HEK293 (cell line): ENCODE data around the gene PRLR.

Experiments used
- CTCF ChIA-PET: fragments of 350-600 bp; formaldehyde crosslinking; extraction: SDS; loops from one replicate; lab custom pipeline; 2021; ENCODE audit warnings: antibody characterized with exemption; lab: Yijun Ruan, JAX
- POLR2A ChIA-PET: fragments of 300-600 bp; formaldehyde crosslinking; extraction: SDS; loops from one replicate; lab custom pipeline; 2020; ENCODE audit warnings: antibody characterized with exemption, inconsistent platforms; lab: Yijun Ruan, JAX
- H3K27ac ChIP-seq: fragments of 200-500 bp; sonication (Bioruptor generic); 2 replicates; pipeline ENCODE4 v1.5.1; 2014; ENCODE audit warnings: low read depth, low read length, control low read depth, inconsistent platforms; ENCODE audit errors: extremely low read depth
- H3K36me3 ChIP-seq, 2 experiments: fragments of 200-500 bp in 1 of 2; sonication (Bioruptor generic) in 1 of 2; 1 replicate in 1 of 2; 2 replicates in 1 of 2; pipeline ENCODE4 v1.5.1; 2014 to 2017; ENCODE audit warnings: inconsistent platforms in 2 of 2, low read length in 2 of 2; ENCODE audit not compliant: control insufficient read depth in 2 of 2, insufficient read depth in 1 of 2
- H3K4me1 ChIP-seq: fragments of 200-500 bp; sonication (Bioruptor generic); 2 replicates; pipeline ENCODE4 v1.5.1; 2014; ENCODE audit warnings: mild to moderate bottlenecking, low read length, inconsistent platforms; ENCODE audit not compliant: control insufficient read depth, insufficient read depth
- H3K4me3 ChIP-seq: 2 replicates; pipeline ENCODE4 v1.5.1; 2011; ENCODE audit warnings: low read depth, mild to moderate bottlenecking, control low read depth, low read length, moderate library complexity
- H3K9me3 ChIP-seq: fragments of 200-500 bp; sonication (Bioruptor generic); 2 replicates; pipeline ENCODE4 v1.5.1; 2014; ENCODE audit warnings: low read depth, low read length, inconsistent platforms; ENCODE audit not compliant: control insufficient read depth, insufficient read depth
- AEBP2 ChIP-seq: fragments of 450-650 bp; formaldehyde crosslinking; IDR thresholded peaks from 2 replicates; pipeline ENCODE4 v1.5.1; 2016; ENCODE audit warnings: missing biosample characterization, missing genetic modification characterization, borderline replicate concordance
- CTCF ChIP-seq: fragments of 450-650 bp; formaldehyde crosslinking; IDR thresholded peaks from 2 replicates; pipeline ENCODE4 v1.5.1; 2016; ENCODE audit warnings: missing biosample characterization, missing genetic modification characterization
- KLF10 ChIP-seq: fragments of 450-650 bp; IDR thresholded peaks from 2 replicates; pipeline ENCODE4 v1.5.1; 2018; ENCODE audit warnings: missing biosample characterization, mild to moderate bottlenecking, missing genetic modification characterization
- KLF8 ChIP-seq: fragments of 450-650 bp; formaldehyde crosslinking; IDR thresholded peaks from 2 replicates; pipeline ENCODE4 v1.5.1; 2016; ENCODE audit warnings: missing biosample characterization, missing genetic modification characterization
- SCRT2 ChIP-seq: fragments of 450-650 bp; formaldehyde crosslinking; IDR thresholded peaks from 2 replicates; pipeline ENCODE4 v1.5.1; 2016; ENCODE audit warnings: missing biosample characterization, missing genetic modification characterization
- SETDB1 ChIP-seq: IDR thresholded peaks from one replicate; pipeline ENCODE4 v1.6.1; 2017; ENCODE audit warnings: mild to moderate bottlenecking, low read length, moderate library complexity, mixed read lengths; ENCODE audit not compliant: insufficient read length
- TRIM28 ChIP-seq: IDR thresholded peaks from 2 replicates; pipeline ENCODE4 v1.6.1; 2011; ENCODE audit warnings: low read length, control low read depth, borderline replicate concordance
- WT1 ChIP-seq: fragments of 450-650 bp; formaldehyde crosslinking; IDR thresholded peaks from 2 replicates; pipeline ENCODE4 v1.5.1; 2016; ENCODE audit warnings: missing biosample characterization, missing genetic modification characterization
- ZBTB48 ChIP-seq: fragments of 450-650 bp; formaldehyde crosslinking; IDR thresholded peaks from 2 replicates; pipeline ENCODE4 v1.5.1; 2016; ENCODE audit warnings: missing biosample characterization, missing genetic modification characterization
- ZBTB7A ChIP-seq: fragments of 450-650 bp; formaldehyde crosslinking; IDR thresholded peaks from 2 replicates; pipeline ENCODE4 v1.5.1; 2016; ENCODE audit warnings: low read depth, missing biosample characterization, missing genetic modification characterization
- ZFP41 ChIP-seq: fragments of 450-650 bp; formaldehyde crosslinking; IDR thresholded peaks from 2 replicates; pipeline ENCODE4 v1.5.1; 2016; ENCODE audit warnings: missing biosample characterization, missing genetic modification characterization, borderline replicate concordance
- ZNF266 ChIP-seq: fragments of 450-650 bp; formaldehyde crosslinking; IDR thresholded peaks from 2 replicates; pipeline ENCODE4 v1.5.1; 2016; ENCODE audit warnings: missing biosample characterization, missing genetic modification characterization, low read depth
- ZNF341 ChIP-seq: fragments of 450-650 bp; formaldehyde crosslinking; IDR thresholded peaks from 2 replicates; pipeline ENCODE4; 2016; ENCODE audit warnings: low read depth, missing biosample characterization, missing genetic modification characterization
- ZNF473 ChIP-seq: fragments of 450-650 bp; formaldehyde crosslinking; IDR thresholded peaks from 2 replicates; pipeline ENCODE4 v1.5.1; 2017; ENCODE audit warnings: missing biosample characterization, missing genetic modification characterization
- ZNF548 ChIP-seq: fragments of 450-650 bp; formaldehyde crosslinking; IDR thresholded peaks from 2 replicates; pipeline ENCODE4 v1.5.1; 2016; ENCODE audit warnings: missing biosample characterization, missing genetic modification characterization
- ZNF558 ChIP-seq: fragments of 450-650 bp; formaldehyde crosslinking; IDR thresholded peaks from 2 replicates; pipeline ENCODE4 v1.5.1; 2016; ENCODE audit warnings: missing biosample characterization, missing genetic modification characterization
- ZNF571 ChIP-seq: fragments of 450-650 bp; formaldehyde crosslinking; IDR thresholded peaks from 2 replicates; pipeline ENCODE4 v1.5.0; 2017; ENCODE audit warnings: missing biosample characterization, missing genetic modification characterization
- ZNF629 ChIP-seq: fragments of 450-650 bp; formaldehyde crosslinking; IDR thresholded peaks from 2 replicates; pipeline ENCODE4 v1.5.1; 2017; ENCODE audit warnings: missing biosample characterization, missing genetic modification characterization
- ZNF660 ChIP-seq: fragments of 450-650 bp; IDR thresholded peaks from 2 replicates; pipeline ENCODE4 v1.5.1; 2018; ENCODE audit warnings: missing biosample characterization, mild to moderate bottlenecking, missing genetic modification characterization
- ZNF747 ChIP-seq: fragments of 450-650 bp; formaldehyde crosslinking; IDR thresholded peaks from 2 replicates; pipeline ENCODE4 v1.5.1; 2016; ENCODE audit warnings: missing biosample characterization, missing genetic modification characterization
- ZSCAN16 ChIP-seq: fragments of 450-650 bp; formaldehyde crosslinking; IDR thresholded peaks from 2 replicates; pipeline ENCODE4 v1.5.1; 2016; ENCODE audit warnings: missing biosample characterization, missing genetic modification characterization
- ZSCAN30 ChIP-seq: fragments of 450-650 bp; IDR thresholded peaks from 2 replicates; pipeline ENCODE4 v1.5.1; 2018; ENCODE audit warnings: missing biosample characterization, mild to moderate bottlenecking, missing genetic modification characterization, moderate library complexity
- TF ChIP-seq, protein P1 (sequence below): fragments of 450-650 bp; formaldehyde crosslinking; IDR thresholded peaks from 2 replicates; pipeline ENCODE4 v1.5.1; 2016; ENCODE audit warnings: missing biosample characterization, missing genetic modification characterization

Gene PRLR

GRCh38 chr5:35146406-35146805, 83.9 kb downstream of the PRLR start:
- ChIA-PET CTCF (no interaction called here), POLR2A (no interaction called here)
- Histone ChIP-seq H3K4me3 (no peak overlapping the region), H3K9me3 (no peaks in the 10 kb centered on the region), H3K36me3 (no peaks in the 10 kb centered on the region), H3K27ac (no peak overlapping the region), H3K4me1 (no peaks in the 10 kb centered on the region)
- TF ChIP-seq ZBTB7A (tag by site-specific recombination): no peak
- TF ChIP-seq SETDB1: no peak

- ChIA-PET CTCF (interaction anchor here (0.6 kb wide), 1 partner anchor 96 kb away, joined by 3 read pairs; no protein-coding TSS in a partner anchor), POLR2A (no interaction called here)
- no peaks in the 10 kb centered on the region for H3K36me3 ChIP-seq
- TF ChIP-seq SCRT2 (no peak), ZNF266 (no peak)
- H3K27ac ChIP-seq: no peak overlapping the region
- H3K4me1 ChIP-seq: no peaks in the 10 kb centered on the region
- no peaks in the 10 kb centered on the region for H3K9me3 ChIP-seq
- no peak overlapping the region for H3K4me3 ChIP-seq
These were observed 84.5 kb downstream of the PRLR start for GRCh38 chr5:35145691-35146317.

DNA sequence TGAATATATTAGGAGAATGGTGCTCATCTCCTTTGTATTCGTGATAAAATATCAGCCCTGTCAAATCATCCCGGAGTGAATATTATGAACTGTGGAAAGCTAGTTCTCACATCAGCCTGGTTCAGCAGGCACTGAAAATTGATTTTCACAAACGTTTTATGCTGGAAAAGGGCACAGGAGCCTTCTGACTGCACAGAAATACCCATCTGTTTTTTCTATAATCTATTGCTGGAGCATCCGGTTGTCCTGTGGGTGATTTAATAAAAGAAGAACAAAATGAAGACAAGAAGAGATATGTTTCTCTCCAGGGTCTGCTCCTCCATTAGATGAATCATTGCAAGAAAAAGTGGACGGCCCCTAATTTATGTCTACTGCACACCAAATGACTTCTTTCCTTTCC, 85.3 kb downstream of the PRLR start:
- H3K36me3 ChIP-seq: no peaks in the 10 kb centered on the region
- H3K4me3 ChIP-seq: no peak overlapping the region
- H3K27ac ChIP-seq: no peak overlapping the region
- H3K4me1 ChIP-seq: no peaks in the 10 kb centered on the region
- ChIA-PET POLR2A (no interaction called here), CTCF (no interaction called here)
- no peak for TF ChIP-seq ZNF558 (tag by site-specific recombination)
- TF ChIP-seq ZNF660 (tag by site-specific recombination): no peak
- TF ChIP-seq ZNF473 (tag by site-specific recombination): no peak
- no peak for TF ChIP-seq ZNF629 (tag by site-specific recombination)
- no peak for TF ChIP-seq TRIM28
- H3K9me3 ChIP-seq: no peaks in the 10 kb centered on the region

DNA sequence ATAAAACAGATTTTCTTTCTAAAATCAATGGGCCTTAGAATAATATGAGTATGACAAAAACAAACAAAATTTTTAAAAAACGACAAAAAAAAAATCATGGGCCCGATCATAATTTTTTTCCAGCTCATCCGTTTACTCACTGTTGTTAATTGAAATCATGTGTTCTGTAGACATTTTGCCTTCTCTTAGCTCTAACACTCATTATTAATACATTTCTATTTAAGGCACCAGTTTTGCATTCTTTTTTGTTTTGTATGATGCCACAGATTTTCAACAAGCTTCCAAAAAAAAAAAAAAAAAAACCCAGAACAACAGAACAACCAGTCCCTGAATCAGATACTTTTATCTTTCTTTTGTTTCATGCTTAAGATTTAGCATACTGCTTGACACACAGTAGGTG, 86.4 kb downstream of the PRLR start:
- Histone ChIP-seq H3K27ac (no peak overlapping the region), H3K4me3 (no peak overlapping the region), H3K9me3 (no peaks in the 10 kb centered on the region), H3K36me3 (no peaks in the 10 kb centered on the region), H3K4me1 (no peaks in the 10 kb centered on the region)
- ChIA-PET POLR2A (no interaction called here), CTCF (interaction anchor here (0.6 kb wide), 1 partner anchor 135 kb away, joined by 3 read pairs; no protein-coding TSS in a partner anchor)
- no peak for TF ChIP-seq CTCF (tag by site-specific recombination)
- no peak for TF ChIP-seq ZFP41
- TF ChIP-seq AEBP2 (tag by site-specific recombination): no peak
- no peak for TF ChIP-seq ZSCAN16 (tag by site-specific recombination)
- no peak for TF ChIP-seq KLF10 (tag by site-specific recombination)
- no peak for TF ChIP-seq KLF8 (tag by site-specific recombination)
- TF ChIP-seq ZSCAN30: no peak
- no peak for TF ChIP-seq ZNF341 (tag by site-specific recombination)
- TF ChIP-seq WT1 (tag by site-specific recombination): no peak
- TF ChIP-seq ZNF571 (tag by site-specific recombination): no peak
- TF ChIP-seq, protein P1, sequence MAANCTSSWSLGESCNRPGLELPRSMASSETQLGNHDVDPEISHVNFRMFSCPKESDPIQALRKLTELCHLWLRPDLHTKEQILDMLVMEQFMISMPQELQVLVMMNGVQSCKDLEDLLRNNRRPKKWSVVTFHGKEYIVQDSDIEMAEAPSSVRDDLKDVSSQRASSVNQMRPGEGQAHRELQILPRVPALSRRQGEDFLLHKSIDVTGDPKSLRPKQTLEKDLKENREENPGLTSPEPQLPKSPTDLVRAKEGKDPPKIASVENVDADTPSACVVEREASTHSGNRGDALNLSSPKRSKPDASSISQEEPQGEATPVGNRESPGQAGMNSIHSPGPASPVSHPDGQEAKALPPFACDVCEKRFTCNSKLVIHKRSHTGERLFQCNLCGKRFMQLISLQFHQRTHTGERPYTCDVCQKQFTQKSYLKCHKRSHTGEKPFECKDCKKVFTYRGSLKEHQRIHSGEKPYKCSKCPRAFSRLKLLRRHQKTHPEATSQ: no peak
- TF ChIP-seq ZNF548 (tag by site-specific recombination): no peak
- no peak for TF ChIP-seq ZBTB48 (tag by site-specific recombination)
- TF ChIP-seq ZNF747 (tag by site-specific recombination): no peak
